Liver (tissue), 3 donors: ENCODE data around the gene CASP3.

Experiments
- GABPA ChIP-seq, 2 donors: IDR thresholded peaks in 1 of 2; conservative IDR thresholded peaks in 1 of 2; 2 replicates each; pipeline ENCODE4 v1.6.1; 2016; ENCODE audit warnings: antibody characterized with exemption in 2 of 2, mild to moderate bottlenecking in 1 of 2, moderate library complexity in 1 of 2
- HNF4A ChIP-seq, 2 donors: conservative IDR thresholded peaks; 2 replicates each; pipeline ENCODE4 v1.6.1; 2016; ENCODE audit warnings: antibody characterized with exemption in 2 of 2, mild to moderate bottlenecking in 2 of 2
- JUND ChIP-seq, 2 donors: IDR thresholded peaks; 2 replicates each; pipeline ENCODE4 v1.6.1; 2016; ENCODE audit warnings: antibody characterized with exemption in 2 of 2
- NR2F2 ChIP-seq: IDR thresholded peaks from 2 replicates; pipeline ENCODE4 v1.6.1; 2016; ENCODE audit warnings: antibody characterized with exemption
- RAD21 ChIP-seq, 2 donors: IDR thresholded peaks; 2 replicates each; pipeline ENCODE4 v1.6.1; 2016; ENCODE audit warnings: antibody characterized with exemption in 2 of 2, mild to moderate bottlenecking in 2 of 2
- RXRA ChIP-seq, 2 donors: IDR thresholded peaks; 2 replicates each; pipeline ENCODE4 v1.6.1; 2017 to 2018; ENCODE audit warnings: antibody characterized with exemption in 2 of 2, mild to moderate bottlenecking in 1 of 2
- SP1 ChIP-seq: IDR thresholded peaks from 2 replicates; pipeline ENCODE4 v1.6.1; 2018; ENCODE audit warnings: antibody characterized with exemption, mild to moderate bottlenecking
- TAF1 ChIP-seq: conservative IDR thresholded peaks from 2 replicates; pipeline ENCODE4 v1.6.1; 2016; ENCODE audit warnings: antibody characterized with exemption, mild to moderate bottlenecking
- YY1 ChIP-seq: IDR thresholded peaks from 2 replicates; pipeline ENCODE4 v1.6.1; 2016; ENCODE audit warnings: antibody characterized with exemption, mild to moderate bottlenecking
- TF ChIP-seq, protein P1 (sequence below): fragments of 150-350 bp; IDR thresholded peaks from 2 replicates; pipeline ENCODE4 v1.5.1; 2017; ENCODE audit warnings: improper control_type of control experiment, low read depth, low read length; ENCODE audit not compliant: missing input control
- TF ChIP-seq, protein P2 (sequence below): IDR thresholded peaks from 2 replicates; pipeline ENCODE4 v1.6.1; 2016; ENCODE audit warnings: antibody characterized with exemption
- TF ChIP-seq, protein P3 (sequence below): IDR thresholded peaks from 2 replicates; pipeline ENCODE4 v1.6.1; 2016; ENCODE audit warnings: antibody characterized with exemption
- TF ChIP-seq, protein P4 (sequence below): IDR thresholded peaks from 2 replicates; pipeline ENCODE4 v1.6.1; 2016; ENCODE audit warnings: antibody characterized with exemption
- donor health status: healthy.
- donor health status: healthy.

DNA sequence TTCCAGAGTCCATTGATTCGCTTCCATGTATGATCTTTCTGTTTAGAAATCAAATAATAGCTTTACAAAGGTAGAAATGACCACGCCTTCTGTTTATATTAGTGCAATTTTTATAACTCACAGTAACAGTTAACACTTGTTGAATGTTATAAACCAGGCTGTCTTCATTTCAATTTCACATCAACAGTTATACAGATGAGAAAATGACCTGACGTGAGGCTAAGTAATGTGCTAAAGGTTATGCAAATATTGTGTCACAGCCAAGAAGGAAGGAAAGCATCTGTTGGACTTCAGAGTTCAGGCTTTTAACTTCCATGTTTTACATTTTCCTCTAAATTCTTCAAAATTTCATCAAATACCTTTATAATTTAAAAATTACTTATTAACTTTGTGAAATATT is 13.9 kb downstream of the CASP3 start:
- TF ChIP-seq, protein P1, sequence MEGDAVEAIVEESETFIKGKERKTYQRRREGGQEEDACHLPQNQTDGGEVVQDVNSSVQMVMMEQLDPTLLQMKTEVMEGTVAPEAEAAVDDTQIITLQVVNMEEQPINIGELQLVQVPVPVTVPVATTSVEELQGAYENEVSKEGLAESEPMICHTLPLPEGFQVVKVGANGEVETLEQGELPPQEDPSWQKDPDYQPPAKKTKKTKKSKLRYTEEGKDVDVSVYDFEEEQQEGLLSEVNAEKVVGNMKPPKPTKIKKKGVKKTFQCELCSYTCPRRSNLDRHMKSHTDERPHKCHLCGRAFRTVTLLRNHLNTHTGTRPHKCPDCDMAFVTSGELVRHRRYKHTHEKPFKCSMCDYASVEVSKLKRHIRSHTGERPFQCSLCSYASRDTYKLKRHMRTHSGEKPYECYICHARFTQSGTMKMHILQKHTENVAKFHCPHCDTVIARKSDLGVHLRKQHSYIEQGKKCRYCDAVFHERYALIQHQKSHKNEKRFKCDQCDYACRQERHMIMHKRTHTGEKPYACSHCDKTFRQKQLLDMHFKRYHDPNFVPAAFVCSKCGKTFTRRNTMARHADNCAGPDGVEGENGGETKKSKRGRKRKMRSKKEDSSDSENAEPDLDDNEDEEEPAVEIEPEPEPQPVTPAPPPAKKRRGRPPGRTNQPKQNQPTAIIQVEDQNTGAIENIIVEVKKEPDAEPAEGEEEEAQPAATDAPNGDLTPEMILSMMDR: no peak
- TF ChIP-seq RAD21 (IDR thresholded peaks at IDR 0.05): peak; percentile 21 to 46
- peak; percentile 72 to 73 for TF ChIP-seq HNF4A (conservative IDR thresholded peaks at IDR 0.05)
- no peak for TF ChIP-seq NR2F2
- TF ChIP-seq RXRA (IDR thresholded peaks at IDR 0.05): peak; percentile 76 to 82
- peak in 1 of 2 donors; percentile 22 for TF ChIP-seq JUND (IDR thresholded peaks at IDR 0.05)
- TF ChIP-seq, protein P2, sequence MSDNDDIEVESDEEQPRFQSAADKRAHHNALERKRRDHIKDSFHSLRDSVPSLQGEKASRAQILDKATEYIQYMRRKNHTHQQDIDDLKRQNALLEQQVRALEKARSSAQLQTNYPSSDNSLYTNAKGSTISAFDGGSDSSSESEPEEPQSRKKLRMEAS: peak; percentile 26
- no peak for TF ChIP-seq GABPA (IDR thresholded peaks at IDR 0.05 in 1 of 2, conservative IDR thresholded peaks at IDR 0.05 in 1 of 2)
- no peak for TF ChIP-seq TAF1
- TF ChIP-seq YY1: peak; percentile 33
- peak; percentile 37 for TF ChIP-seq SP1
- TF ChIP-seq, protein P3, sequence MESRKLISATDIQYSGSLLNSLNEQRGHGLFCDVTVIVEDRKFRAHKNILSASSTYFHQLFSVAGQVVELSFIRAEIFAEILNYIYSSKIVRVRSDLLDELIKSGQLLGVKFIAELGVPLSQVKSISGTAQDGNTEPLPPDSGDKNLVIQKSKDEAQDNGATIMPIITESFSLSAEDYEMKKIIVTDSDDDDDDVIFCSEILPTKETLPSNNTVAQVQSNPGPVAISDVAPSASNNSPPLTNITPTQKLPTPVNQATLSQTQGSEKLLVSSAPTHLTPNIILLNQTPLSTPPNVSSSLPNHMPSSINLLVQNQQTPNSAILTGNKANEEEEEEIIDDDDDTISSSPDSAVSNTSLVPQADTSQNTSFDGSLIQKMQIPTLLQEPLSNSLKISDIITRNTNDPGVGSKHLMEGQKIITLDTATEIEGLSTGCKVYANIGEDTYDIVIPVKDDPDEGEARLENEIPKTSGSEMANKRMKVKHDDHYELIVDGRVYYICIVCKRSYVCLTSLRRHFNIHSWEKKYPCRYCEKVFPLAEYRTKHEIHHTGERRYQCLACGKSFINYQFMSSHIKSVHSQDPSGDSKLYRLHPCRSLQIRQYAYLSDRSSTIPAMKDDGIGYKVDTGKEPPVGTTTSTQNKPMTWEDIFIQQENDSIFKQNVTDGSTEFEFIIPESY: peak; percentile 21
- TF ChIP-seq, protein P4, sequence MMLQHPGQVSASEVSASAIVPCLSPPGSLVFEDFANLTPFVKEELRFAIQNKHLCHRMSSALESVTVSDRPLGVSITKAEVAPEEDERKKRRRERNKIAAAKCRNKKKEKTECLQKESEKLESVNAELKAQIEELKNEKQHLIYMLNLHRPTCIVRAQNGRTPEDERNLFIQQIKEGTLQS: no peak
